GM12891 (cell line): Measurements from ENCODE around the gene RERE.
"Not testable (repeated sequence)": the region's sequence is repeated elsewhere in the genome, so short reads cannot be mapped to it uniquely, and the experiment has no call there.

ENCODE experiments used
- DNase-seq: peaks from one replicate; pipeline ENCODE4 v3.0.0; 2011; ENCODE audit warnings: low spot score; ENCODE audit not compliant: insufficient read length
- FAIRE-seq: peaks from 2 replicates; lab custom pipeline; 2011; peaks lifted over from hg19 to GRCh38; lab: Jason Lieb, UNC
- PAX5 ChIP-seq: IDR thresholded peaks from 2 replicates; pipeline ENCODE4 v1.6.1; 2011; ENCODE audit warnings: low read length, moderate library complexity, mild to moderate bottlenecking; ENCODE audit not compliant: insufficient read depth, severe bottlenecking
- POLR2A ChIP-seq: IDR thresholded peaks from 2 replicates; pipeline ENCODE4 v1.6.1; 2011; ENCODE audit warnings: low read depth, low read length, control low read depth
- POLR2AphosphoS5 ChIP-seq: IDR thresholded peaks from 2 replicates; pipeline ENCODE4 v1.6.1; 2011; ENCODE audit warnings: low read depth, low read length, control low read depth
- POU2F2 ChIP-seq: IDR thresholded peaks from 2 replicates; pipeline ENCODE4 v1.6.1; 2011; ENCODE audit warnings: low read depth, mild to moderate bottlenecking, control low read depth, low read length, moderate library complexity
- SPI1 ChIP-seq: IDR thresholded peaks from 2 replicates; pipeline ENCODE4 v1.6.1; 2011; ENCODE audit warnings: low read depth, low read length, control low read depth
- TAF1 ChIP-seq: IDR thresholded peaks from 2 replicates; pipeline ENCODE4 v1.6.1; 2011; ENCODE audit warnings: low read depth, low read length, control low read depth

The RERE gene

GRCh38 chr1:8740034-8740449 lies 77.4 kb downstream of the RERE start:
- no peak for DNase-seq
- peak; percentile 50 for FAIRE-seq
- TF ChIP-seq SPI1 (no peak), PAX5 (no peak), POLR2A (no peak), POLR2AphosphoS5 (no peak)

GRCh38 chr1:8739377-8739776 lies 78.1 kb downstream of the RERE start:
- DNase-seq: no peak
- FAIRE-seq: peak; percentile 5

GRCh38 chr1:8736927-8737326 lies 80.5 kb downstream of the RERE start:
- no peak for TF ChIP-seq PAX5
- TF ChIP-seq TAF1: no peak
- no peak for TF ChIP-seq POLR2AphosphoS5
- TF ChIP-seq SPI1: no peak
- TF ChIP-seq POLR2A: no peak
- no peak for TF ChIP-seq POU2F2
- no peak for DNase-seq
- FAIRE-seq: no peak

More at GRCh38 chr1:8739377-8739776, 78.1 kb downstream of the RERE start:
- TF ChIP-seq POLR2A (no peak), TAF1 (no peak), POU2F2 (no peak)

GRCh38 chr1:8733484-8733883 lies 84.0 kb downstream of the RERE start:
- FAIRE-seq: no peak
- TF ChIP-seq POU2F2 (no peak), TAF1 (no peak), POLR2A (no peak), POLR2AphosphoS5 (no peak)
- no peak for DNase-seq

GRCh38 chr1:8731162-8731561 lies 86.3 kb downstream of the RERE start:
- FAIRE-seq: no peak
- TF ChIP-seq SPI1: no peak
- no peak for TF ChIP-seq TAF1
- TF ChIP-seq PAX5: no peak
- TF ChIP-seq POLR2AphosphoS5: no peak
- TF ChIP-seq POU2F2: no peak
- no peak for TF ChIP-seq POLR2A
- DNase-seq: no peak

- TF ChIP-seq TAF1: no peak
- no peak for TF ChIP-seq POLR2AphosphoS5
- no peak for TF ChIP-seq PAX5
- TF ChIP-seq SPI1: no peak
- TF ChIP-seq POLR2A: no peak
- no peak for TF ChIP-seq POU2F2
- peak; percentile 47 for FAIRE-seq
- no peak for DNase-seq
These were observed 89.0 kb downstream of the RERE start for GRCh38 chr1:8728464-8728863.

- TF ChIP-seq TAF1: no peak
- no peak for TF ChIP-seq POU2F2
- no peak for TF ChIP-seq POLR2AphosphoS5
- TF ChIP-seq POLR2A: no peak
- TF ChIP-seq PAX5: no peak
- no peak for TF ChIP-seq SPI1
- no peak for DNase-seq
- no peak for FAIRE-seq
These were observed 89.6 kb downstream of the RERE start for GRCh38 chr1:8727809-8728213.

- DNase-seq, FAIRE-seq: not testable (repeated sequence)
These were observed 90.1 kb downstream of the RERE start for GRCh38 chr1:8727316-8727715.

- FAIRE-seq, DNase-seq: not testable (repeated sequence)
These were observed 90.6 kb downstream of the RERE start for GRCh38 chr1:8726801-8727186.

GRCh38 chr1:8723010-8723409 lies 94.4 kb downstream of the RERE start:
- peak; percentile 40 for FAIRE-seq
- TF ChIP-seq TAF1 (no peak), POLR2A (no peak), PAX5 (no peak), POU2F2 (no peak)
- no peak for DNase-seq

GRCh38 chr1:8722366-8722765 lies 95.1 kb downstream of the RERE start:
- DNase-seq (no peak), FAIRE-seq (no peak)
- no peak for TF ChIP-seq TAF1
- no peak for TF ChIP-seq POLR2AphosphoS5
- no peak for TF ChIP-seq POU2F2
- TF ChIP-seq PAX5: no peak
- TF ChIP-seq POLR2A: no peak
- TF ChIP-seq SPI1: no peak

- TF ChIP-seq POU2F2 (no peak), SPI1 (no peak), POLR2A (no peak), POLR2AphosphoS5 (no peak), PAX5 (no peak), TAF1 (no peak)
- peak; percentile 41 for FAIRE-seq
- DNase-seq: no peak
These were observed 95.6 kb downstream of the RERE start for GRCh38 chr1:8721679-8722324.
